IMR-90 (cell line): Measurements from ENCODE around the gene CHMP4B. TPM values are rescaled to one million over a fixed set of nuclear protein-coding genes. Genes with fewer than 3 reads are reported as not detected.

Experiments
- ATAC-seq: fragments of 200-7000 bp; cut with Tn5 transposase; 2 replicates; pipeline ENCODE4 v1.9.1; 2020; ENCODE audit warnings: low read depth, mild to moderate bottlenecking, moderate library complexity
- BruUV-seq: library from RNA; stranded (reverse); fragments of 400-500 nt; replicated peaks from 2 replicates; lab custom pipeline; 2021; lab: Mats Ljungman, UMichigan
- CTCF ChIA-PET: fragments of 300-600 bp; formaldehyde crosslinking; extraction: SDS; loops from one replicate; lab custom pipeline; 2021; ENCODE audit warnings: antibody characterized with exemption; lab: Yijun Ruan, JAX
- POLR2A ChIA-PET: fragments of 300-600 bp; sonication (Branson Sonifier 250); formaldehyde crosslinking; loops from one replicate; lab custom pipeline; 2022; ENCODE audit warnings: antibody characterized with exemption; ENCODE audit not compliant: unreplicated experiment; lab: Charles Lee
- DNase-seq: peaks from one replicate; pipeline ENCODE4 v3.0.0; 2013
- H2AFZ ChIP-seq: replicated peaks from 2 replicates; pipeline ENCODE3; 2013; ENCODE audit warnings: low read length, mild to moderate bottlenecking; ENCODE audit not compliant: poor library complexity
- H2AK5ac ChIP-seq: 2 replicates; pipeline ENCODE4 v1.6.1; 2013; ENCODE audit warnings: low read depth, low read length, inconsistent platforms
- H2AK9ac ChIP-seq: replicated peaks from 2 replicates; pipeline ENCODE3; 2013; ENCODE audit warnings: mild to moderate bottlenecking, low read depth, low read length, moderate library complexity; ENCODE audit not compliant: poor library complexity
- H2BK120ac ChIP-seq: 2 replicates; pipeline ENCODE4 v1.6.1; 2013; ENCODE audit warnings: low read depth, low read length, inconsistent platforms
- H2BK15ac ChIP-seq: 3 replicates; pipeline ENCODE4 v1.6.1; 2013; ENCODE audit warnings: low read depth, low read length, inconsistent platforms
- H2BK20ac ChIP-seq: 2 replicates; pipeline ENCODE4 v1.6.1; 2013; ENCODE audit warnings: low read depth, mild to moderate bottlenecking, inconsistent platforms, low read length, moderate library complexity
- H2BK5ac ChIP-seq: 2 replicates; pipeline ENCODE4 v1.6.1; 2013; ENCODE audit warnings: mild to moderate bottlenecking, low read depth, low read length, inconsistent platforms; ENCODE audit not compliant: poor library complexity, severe bottlenecking
- H3K14ac ChIP-seq: replicated peaks from 2 replicates; pipeline ENCODE4 v1.6.1; 2013; ENCODE audit warnings: low read depth, low read length, inconsistent platforms
- H3K18ac ChIP-seq: 2 replicates; pipeline ENCODE4 v1.6.1; 2013; ENCODE audit warnings: low read depth, low read length, control low read depth
- H3K23ac ChIP-seq: 2 replicates; pipeline ENCODE4 v1.6.1; 2013; ENCODE audit warnings: low read depth, low read length, inconsistent platforms
- H3K27ac ChIP-seq: 2 replicates; pipeline ENCODE4 v1.5.1; 2013; ENCODE audit warnings: mild to moderate bottlenecking, control low read depth, low read length; ENCODE audit not compliant: insufficient read depth
- H3K27me3 ChIP-seq: 2 replicates; pipeline ENCODE4 v1.6.1; 2013; ENCODE audit warnings: low read length; ENCODE audit not compliant: control insufficient read depth, insufficient read depth
- H3K36me3 ChIP-seq: 2 replicates; pipeline ENCODE4 v1.6.1; 2013; ENCODE audit warnings: low read length, mixed read lengths; ENCODE audit not compliant: control insufficient read depth, insufficient read depth
- H3K4ac ChIP-seq: 2 replicates; pipeline ENCODE4 v1.6.1; 2013; ENCODE audit warnings: low read depth, low read length, inconsistent platforms
- H3K4me1 ChIP-seq: 2 replicates; pipeline ENCODE4 v1.6.1; 2013; ENCODE audit warnings: low read length, mixed read lengths; ENCODE audit not compliant: control insufficient read depth, insufficient read depth
- H3K4me2 ChIP-seq: 2 replicates; pipeline ENCODE4 v1.6.1; 2013; ENCODE audit warnings: low read depth, mild to moderate bottlenecking, control low read depth, low read length, moderate library complexity
- H3K4me3 ChIP-seq: 2 replicates; pipeline ENCODE4 v1.5.1; 2013; ENCODE audit warnings: low read depth, mild to moderate bottlenecking, control low read depth, low read length, moderate library complexity; ENCODE audit not compliant: insufficient read depth
- H3K56ac ChIP-seq: 2 replicates; pipeline ENCODE4 v1.6.1; 2013; ENCODE audit warnings: low read length, inconsistent platforms; ENCODE audit not compliant: insufficient read depth; ENCODE audit errors: extremely low read depth
- H3K79me1 ChIP-seq, 2 experiments: 2 replicates each; pipeline ENCODE4 v1.6.1; 2013; ENCODE audit warnings: low read length in 2 of 2, inconsistent platforms in 1 of 2, low read depth in 1 of 2
- H3K9ac ChIP-seq: 2 replicates; pipeline ENCODE4 v1.6.1; 2013; ENCODE audit warnings: low read depth, low read length, control low read depth
- H3K9me1 ChIP-seq: 2 replicates; pipeline ENCODE4 v1.6.1; 2013; ENCODE audit warnings: low read length, inconsistent platforms; ENCODE audit not compliant: insufficient read depth
- H3K9me3 ChIP-seq: 2 replicates; pipeline ENCODE4 v1.6.1; 2013; ENCODE audit warnings: low read length; ENCODE audit not compliant: control insufficient read depth, insufficient read depth
- H4K20me1 ChIP-seq: 2 replicates; pipeline ENCODE4 v1.6.1; 2013; ENCODE audit warnings: low read length, inconsistent platforms; ENCODE audit not compliant: insufficient read depth
- H4K5ac ChIP-seq: 2 replicates; pipeline ENCODE4 v1.6.1; 2013; ENCODE audit warnings: mild to moderate bottlenecking, low read depth, low read length, control low read depth
- H4K8ac ChIP-seq, 2 experiments: 2 replicates each; pipeline ENCODE4 v1.6.1; 2013; ENCODE audit warnings: low read depth in 2 of 2, low read length in 2 of 2, control low read depth in 1 of 2, inconsistent platforms in 1 of 2
- H4K91ac ChIP-seq: 2 replicates; pipeline ENCODE4 v1.6.1; 2013; ENCODE audit warnings: low read depth, low read length, inconsistent platforms; ENCODE audit not compliant: insufficient read depth
- BHLHE40 ChIP-seq: fragments of 150-350 bp; IDR thresholded peaks from 2 replicates; pipeline ENCODE4 v1.6.1; 2016; ENCODE audit warnings: mild to moderate bottlenecking, low read depth, low read length
- CEBPB ChIP-seq: IDR thresholded peaks from 2 replicates; pipeline ENCODE4 v1.6.1; 2012; ENCODE audit warnings: low read depth, low read length, improper control_type of control experiment
- CHD1 ChIP-seq: IDR thresholded peaks from 2 replicates; pipeline ENCODE4 v1.6.1; 2012; ENCODE audit warnings: low read depth, low read length, improper control_type of control experiment
- FOS ChIP-seq: fragments of 150-350 bp; IDR thresholded peaks from 2 replicates; pipeline ENCODE4 v1.6.1; 2016; ENCODE audit warnings: low read depth, low read length
- MAFK ChIP-seq: IDR thresholded peaks from 2 replicates; pipeline ENCODE4 v1.6.1; 2012; ENCODE audit warnings: low read depth, low read length, improper control_type of control experiment
- MAZ ChIP-seq: IDR thresholded peaks from 2 replicates; pipeline ENCODE4 v1.6.1; 2012; ENCODE audit warnings: low read depth, mild to moderate bottlenecking, low read length, improper control_type of control experiment, moderate library complexity, borderline replicate concordance
- MXI1 ChIP-seq: IDR thresholded peaks from 2 replicates; pipeline ENCODE4 v1.6.1; 2012; ENCODE audit warnings: low read depth, mild to moderate bottlenecking, low read length, moderate library complexity, borderline replicate concordance
- NFE2L2 ChIP-seq: fragments of 150-350 bp; IDR thresholded peaks from 2 replicates; pipeline ENCODE4 v1.6.1; 2016; ENCODE audit warnings: low read depth, mild to moderate bottlenecking, low read length
- POLR2A ChIP-seq: IDR thresholded peaks from 2 replicates; pipeline ENCODE4 v1.6.1; 2012; ENCODE audit warnings: mild to moderate bottlenecking, low read depth, low read length
- RAD21 ChIP-seq: IDR thresholded peaks from 2 replicates; pipeline ENCODE4 v1.6.1; 2012; ENCODE audit warnings: low read length, improper control_type of control experiment
- RFX5 ChIP-seq: IDR thresholded peaks from 2 replicates; pipeline ENCODE4 v1.8.0; 2012; ENCODE audit warnings: low read depth, mild to moderate bottlenecking, low read length, moderate library complexity
- SMC3 ChIP-seq: fragments of 150-350 bp; IDR thresholded peaks from 2 replicates; pipeline ENCODE4 v1.6.1; 2016; ENCODE audit warnings: low read depth, mild to moderate bottlenecking, antibody characterized with exemption, low read length, moderate library complexity
- WGBS, 2 experiments: methylation state at CpG; one replicate each; pipeline versions ENCODE4 v1.1.5 to v1.1.7; 2013; ENCODE audit warnings: missing lambda C conversion rate in 2 of 2; ENCODE audit not compliant: insufficient read length in 1 of 2; ENCODE audit errors: extremely low coverage in 2 of 2; 5-methylcytosine and 5-hydroxymethylcytosine counted together
- dilution Hi-C: fragments of 300-500 bp; cut with HindIII; formaldehyde crosslinking; loops from one replicate; pipeline ENCODE4 v1.14.3; 2018; ENCODE audit warnings: low sequenced_read_pairs; ENCODE audit not compliant: unreplicated experiment
- in situ Hi-C: fragments of 300-500 bp; cut with MboI; formaldehyde crosslinking; loops from 3 replicates; pipeline ENCODE4 v1.14.3; 2019; ENCODE audit warnings: low sequenced_read_pairs, inconsistent platforms, mixed read lengths
- intact Hi-C: fragments of 100-400 bp; cut with micrococcal nuclease; formaldehyde crosslinking; loops from 2 replicates; pipeline ENCODE4 v1.10.0; 2022
- polyA plus RNA-seq, 3 experiments: library from polyadenylated mRNA; depleted of rRNA; stranded (reverse); fragments of >200 nt; gene quantifications; 2 replicates each; pipeline ENCODE4 v1.2.3, GENCODE V29; 2012; ENCODE audit warnings: low replicate concordance in 1 of 3
- total RNA-seq: library from RNA; depleted of rRNA; stranded (reverse); fragments of >200 nt; gene quantifications from 2 replicates; pipeline ENCODE4 v1.2.3, GENCODE V29; 2012
- TF ChIP-seq, protein P1 (sequence below): fragments of 150-350 bp; IDR thresholded peaks from 2 replicates; pipeline ENCODE4 v1.6.1; 2016; ENCODE audit warnings: low read depth, mild to moderate bottlenecking, low read length, moderate library complexity, borderline replicate concordance
- TF ChIP-seq, protein P2 (sequence below): fragments of 150-350 bp; IDR thresholded peaks from 2 replicates; pipeline ENCODE4 v1.6.1; 2017; ENCODE audit warnings: mild to moderate bottlenecking, antibody characterized with exemption, low read length, low read depth
- TF ChIP-seq, protein P3 (sequence below): conservative IDR thresholded peaks from 2 replicates; pipeline ENCODE4 v1.5.1; 2012; ENCODE audit warnings: mild to moderate bottlenecking, low read depth, low read length, improper control_type of control experiment

The CHMP4B gene
- total and polyA plus RNA-seq, 2 of the 4 experiments (the other 2 are of a cell fraction) = 30.3 to 94.8 TPM

DNA sequence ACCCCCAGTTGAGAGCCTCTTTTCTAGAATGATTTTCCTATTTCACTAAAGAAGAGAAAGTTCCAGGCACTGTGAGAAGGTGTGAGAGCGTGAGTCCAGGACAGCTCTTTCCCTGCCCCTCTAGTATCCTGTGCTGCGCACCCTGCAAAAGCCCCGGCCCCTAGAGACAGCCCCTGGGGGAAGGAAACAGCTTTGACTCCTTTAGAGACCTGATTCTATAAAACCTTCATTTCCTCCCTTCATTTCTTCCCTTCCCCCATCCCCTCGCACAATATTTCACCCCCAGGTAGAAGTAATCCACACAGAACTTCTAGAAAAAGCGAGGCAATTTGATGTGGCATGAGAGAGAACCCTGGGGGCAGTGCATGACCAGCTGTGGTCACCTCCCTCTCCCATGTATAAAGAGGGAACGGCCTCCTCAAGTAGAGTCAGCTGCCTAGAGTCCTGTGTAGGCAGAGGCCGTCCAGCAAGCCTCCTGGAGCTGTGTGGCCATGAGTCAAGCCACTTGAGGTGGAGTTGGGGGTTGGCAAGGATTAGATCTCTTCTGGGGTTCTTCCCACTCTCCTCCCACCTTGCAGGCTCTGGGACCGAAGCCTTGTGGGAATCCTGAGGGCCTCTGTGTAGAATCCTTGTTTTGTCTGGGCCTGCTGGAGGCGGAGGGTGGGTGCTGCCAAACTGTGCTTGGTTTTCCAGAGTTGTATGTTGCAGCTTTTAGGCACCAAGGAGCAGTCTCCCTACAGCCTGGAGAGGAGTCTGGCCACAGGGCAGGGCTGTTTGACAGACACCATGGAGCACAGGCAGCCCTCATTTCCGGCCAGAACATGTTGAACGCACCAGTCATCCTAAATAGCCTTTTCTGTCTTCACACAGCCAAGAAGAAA is 41.7 kb downstream of the CHMP4B start:
- DNase-seq (no peak), ATAC-seq (no peak)
- peaks cover 61% of the 10 kb centered on the region for H3K36me3 ChIP-seq
- peaks cover 29 to 69% of the 10 kb centered on the region in 2 experiments for H3K79me1 ChIP-seq
- ChIA-PET CTCF (no interaction called here), POLR2A (no interaction called here)
- no peaks in the 10 kb centered on the region for H3K4me1 ChIP-seq
- no peak overlapping the region for H3K14ac ChIP-seq
- H4K5ac ChIP-seq = no peak overlapping the region
- H4K91ac ChIP-seq = no peak overlapping the region
- H4K20me1 ChIP-seq = peaks cover 59% of the 10 kb centered on the region
- no peaks in the 10 kb centered on the region for H3K27me3 ChIP-seq
- no peak overlapping the region for H2BK20ac ChIP-seq
- H3K4ac ChIP-seq = no peak overlapping the region
- dilution Hi-C loops (no loop called here), in situ Hi-C loops (no loop called here), intact Hi-C loops (no loop called here)
- BruUV-seq = no TSS peak
- no peak overlapping the region for H4K8ac ChIP-seq
- no peak overlapping the region for H2BK120ac ChIP-seq
- H2AK5ac ChIP-seq = no peak overlapping the region
- no peak overlapping the region for H3K56ac ChIP-seq
- H3K27ac ChIP-seq = no peak overlapping the region
- H3K23ac ChIP-seq = no peak overlapping the region
- 97 to 100% methylated on average over 1 to 4 of the region's 11 CpGs for WGBS, 2 experiments
- no peaks in the 10 kb centered on the region for H3K9me3 ChIP-seq
- H3K9me1 ChIP-seq = peaks cover 28% of the 10 kb centered on the region
- H3K9ac ChIP-seq = no peak overlapping the region
- H2BK15ac ChIP-seq = no peak overlapping the region
- no peak overlapping the region for H3K4me3 ChIP-seq
- no peak overlapping the region for H3K18ac ChIP-seq
- H2AK9ac ChIP-seq = no peak overlapping the region
- H3K4me2 ChIP-seq = no peak overlapping the region
- H2BK5ac ChIP-seq = no peak overlapping the region
- no peak overlapping the region for H2AFZ ChIP-seq
- no peak for TF ChIP-seq NFE2L2
- no peak for TF ChIP-seq CHD1
- no peak for TF ChIP-seq POLR2A
- TF ChIP-seq, protein P1, sequence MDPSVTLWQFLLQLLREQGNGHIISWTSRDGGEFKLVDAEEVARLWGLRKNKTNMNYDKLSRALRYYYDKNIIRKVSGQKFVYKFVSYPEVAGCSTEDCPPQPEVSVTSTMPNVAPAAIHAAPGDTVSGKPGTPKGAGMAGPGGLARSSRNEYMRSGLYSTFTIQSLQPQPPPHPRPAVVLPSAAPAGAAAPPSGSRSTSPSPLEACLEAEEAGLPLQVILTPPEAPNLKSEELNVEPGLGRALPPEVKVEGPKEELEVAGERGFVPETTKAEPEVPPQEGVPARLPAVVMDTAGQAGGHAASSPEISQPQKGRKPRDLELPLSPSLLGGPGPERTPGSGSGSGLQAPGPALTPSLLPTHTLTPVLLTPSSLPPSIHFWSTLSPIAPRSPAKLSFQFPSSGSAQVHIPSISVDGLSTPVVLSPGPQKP = no peak
- no peak for TF ChIP-seq BHLHE40
- no peak for TF ChIP-seq CEBPB
- TF ChIP-seq FOS = no peak
- no peak for TF ChIP-seq MXI1
- TF ChIP-seq MAZ = no peak
- no peak for TF ChIP-seq MAFK
- no peak for TF ChIP-seq RFX5
- TF ChIP-seq, protein P2, sequence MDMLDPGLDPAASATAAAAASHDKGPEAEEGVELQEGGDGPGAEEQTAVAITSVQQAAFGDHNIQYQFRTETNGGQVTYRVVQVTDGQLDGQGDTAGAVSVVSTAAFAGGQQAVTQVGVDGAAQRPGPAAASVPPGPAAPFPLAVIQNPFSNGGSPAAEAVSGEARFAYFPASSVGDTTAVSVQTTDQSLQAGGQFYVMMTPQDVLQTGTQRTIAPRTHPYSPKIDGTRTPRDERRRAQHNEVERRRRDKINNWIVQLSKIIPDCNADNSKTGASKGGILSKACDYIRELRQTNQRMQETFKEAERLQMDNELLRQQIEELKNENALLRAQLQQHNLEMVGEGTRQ = no peak
- TF ChIP-seq, protein P3, sequence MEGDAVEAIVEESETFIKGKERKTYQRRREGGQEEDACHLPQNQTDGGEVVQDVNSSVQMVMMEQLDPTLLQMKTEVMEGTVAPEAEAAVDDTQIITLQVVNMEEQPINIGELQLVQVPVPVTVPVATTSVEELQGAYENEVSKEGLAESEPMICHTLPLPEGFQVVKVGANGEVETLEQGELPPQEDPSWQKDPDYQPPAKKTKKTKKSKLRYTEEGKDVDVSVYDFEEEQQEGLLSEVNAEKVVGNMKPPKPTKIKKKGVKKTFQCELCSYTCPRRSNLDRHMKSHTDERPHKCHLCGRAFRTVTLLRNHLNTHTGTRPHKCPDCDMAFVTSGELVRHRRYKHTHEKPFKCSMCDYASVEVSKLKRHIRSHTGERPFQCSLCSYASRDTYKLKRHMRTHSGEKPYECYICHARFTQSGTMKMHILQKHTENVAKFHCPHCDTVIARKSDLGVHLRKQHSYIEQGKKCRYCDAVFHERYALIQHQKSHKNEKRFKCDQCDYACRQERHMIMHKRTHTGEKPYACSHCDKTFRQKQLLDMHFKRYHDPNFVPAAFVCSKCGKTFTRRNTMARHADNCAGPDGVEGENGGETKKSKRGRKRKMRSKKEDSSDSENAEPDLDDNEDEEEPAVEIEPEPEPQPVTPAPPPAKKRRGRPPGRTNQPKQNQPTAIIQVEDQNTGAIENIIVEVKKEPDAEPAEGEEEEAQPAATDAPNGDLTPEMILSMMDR = no peak
- TF ChIP-seq RAD21 = no peak
- no peak for TF ChIP-seq SMC3
